Measurements from ENCODE around the gene PSMF1. TPM values are rescaled to one million over a fixed set of nuclear protein-coding genes. Genes with fewer than 3 reads are reported as not detected.

PSMF1 gene
- total and polyA plus RNA-seq, 2 of the 13 experiments (the other 11 are each of a cell fraction or from before 2014, with no cell fraction given): 82.5 to 86.0 TPM

DNA sequence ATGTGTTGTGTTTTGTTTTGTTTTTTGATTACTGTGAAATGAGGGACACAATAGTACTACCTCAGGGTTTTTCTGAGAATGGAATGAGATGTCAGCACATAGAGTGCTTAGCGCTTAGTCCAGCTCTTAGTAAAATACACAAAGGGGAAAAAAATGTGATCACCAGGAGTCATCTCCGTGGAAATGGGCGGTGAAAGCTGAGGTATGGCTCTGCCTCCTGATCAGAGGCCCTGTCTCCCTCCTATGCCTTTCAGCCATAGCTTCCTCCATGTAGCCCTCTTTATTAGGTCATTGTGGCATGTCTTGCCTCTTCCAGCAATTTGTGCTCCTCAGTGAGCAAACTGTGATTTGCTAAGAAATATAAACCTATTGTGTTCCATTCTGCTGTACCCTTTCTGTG is 13.0 kb downstream of the PSMF1 start (continued):
- TF ChIP-seq SNAPC4 (CRISPR knock-in tag; IDR thresholded peaks at IDR 0.05) (no peak), EHMT2 (IDR thresholded peaks at IDR 0.05; ENCODE audit: borderline replicate concordance, low read depth, low read length) (no peak), MED13 (CRISPR knock-in tag; IDR thresholded peaks at IDR 0.05) (no peak)

GRCh38 chr20:1134355-1134754 is 16.0 kb downstream of the PSMF1 start:
- no peak for DNase-seq (ENCODE audit: low spot score)
- WGBS (ENCODE audit: low lambda C conversion rate): 94% methylated on average over 2 of the region's 2 CpGs
- Histone ChIP-seq H3K9me3 (ENCODE audit: low read length) (peaks cover 15% of the 10 kb centered on the region; the same call in 1 of the 2 replicates), H3K4me2 (ENCODE audit: low read depth, low read length) (no peak overlapping the region), H3K9ac (ENCODE audit: insufficient read depth, low read depth, low read length) (no peak overlapping the region), H3K79me2 (ENCODE audit: insufficient read depth, low read length) (peaks cover 31% of the 10 kb centered on the region), H4K20me1 (ENCODE audit: insufficient read depth, low read length) (no peaks in the 10 kb centered on the region), H3K27me3 (ENCODE audit: control insufficient read depth in 1 of 2, insufficient read depth in 2 of 2, low read length in 2 of 2) (no peaks in the 10 kb centered on the region), H2AFZ (ENCODE audit: low read length) (no peak overlapping the region), H3K4me3 (replicated peaks in 1 of 3; ENCODE audit: insufficient read depth in 1 of 3, low read depth in 2 of 3, low read length in 3 of 3) (no peak overlapping the region), H3K4me1 (ENCODE audit: insufficient read depth, low read length) (no peaks in the 10 kb centered on the region), H3K36me3 (replicated peaks in 1 of 2; ENCODE audit: control insufficient read depth in 1 of 2, insufficient read depth in 2 of 2, low read length in 2 of 2) (peaks cover 51 to 96% of the 10 kb centered on the region in 2 experiments), H3K27ac (ENCODE audit: extremely low read length, insufficient read depth, low read length) (no peak overlapping the region)
- POLR2A ChIA-PET: no interaction called here
- ATAC-seq: no peak
- FAIRE-seq: no peak
- CTCF ChIA-PET (ENCODE audit: low intra/inter-chr PET ratio, low total read pairs): no interaction called here
- intact Hi-C loops (cut with micrococcal nuclease; ENCODE audit: unreplicated experiment): no loop called here
- in situ Hi-C loops (cut with HindIII; ENCODE audit: extremely low pct_ligation_motif_present, low pct_unique_long_range_greater_than_20kb): no loop called here
- BruUV-seq (replicated peaks): no TSS peak
- TF ChIP-seq ZNF510 (CRISPR knock-in tag; IDR thresholded peaks at IDR 0.05; ENCODE audit: low read depth) (no peak), NONO (IDR thresholded peaks at IDR 0.05) (no peak), NONO (CRISPR knock-in tag; conservative IDR thresholded peaks at IDR 0.05) (no peak), MTF2 (CRISPR knock-in tag; IDR thresholded peaks at IDR 0.05; ENCODE audit: borderline replicate concordance) (no peak), ZNF678 (CRISPR knock-in tag; IDR thresholded peaks at IDR 0.05) (no peak), GTF3A (CRISPR knock-in tag; conservative IDR thresholded peaks at IDR 0.05) (no peak), KDM5B (CRISPR knock-in tag; IDR thresholded peaks at IDR 0.05; ENCODE audit: borderline replicate concordance) (no peak), CREB1 (IDR thresholded peaks at IDR 0.05) (no peak), CREB1 (CRISPR knock-in tag; IDR thresholded peaks at IDR 0.05) (no peak), ZNF558 (CRISPR knock-in tag; IDR thresholded peaks at IDR 0.05; ENCODE audit: borderline replicate concordance) (no peak), ZNF232 (CRISPR knock-in tag; IDR thresholded peaks at IDR 0.05; ENCODE audit: borderline replicate concordance) (no peak)
- TF ChIP-seq, protein P1, sequence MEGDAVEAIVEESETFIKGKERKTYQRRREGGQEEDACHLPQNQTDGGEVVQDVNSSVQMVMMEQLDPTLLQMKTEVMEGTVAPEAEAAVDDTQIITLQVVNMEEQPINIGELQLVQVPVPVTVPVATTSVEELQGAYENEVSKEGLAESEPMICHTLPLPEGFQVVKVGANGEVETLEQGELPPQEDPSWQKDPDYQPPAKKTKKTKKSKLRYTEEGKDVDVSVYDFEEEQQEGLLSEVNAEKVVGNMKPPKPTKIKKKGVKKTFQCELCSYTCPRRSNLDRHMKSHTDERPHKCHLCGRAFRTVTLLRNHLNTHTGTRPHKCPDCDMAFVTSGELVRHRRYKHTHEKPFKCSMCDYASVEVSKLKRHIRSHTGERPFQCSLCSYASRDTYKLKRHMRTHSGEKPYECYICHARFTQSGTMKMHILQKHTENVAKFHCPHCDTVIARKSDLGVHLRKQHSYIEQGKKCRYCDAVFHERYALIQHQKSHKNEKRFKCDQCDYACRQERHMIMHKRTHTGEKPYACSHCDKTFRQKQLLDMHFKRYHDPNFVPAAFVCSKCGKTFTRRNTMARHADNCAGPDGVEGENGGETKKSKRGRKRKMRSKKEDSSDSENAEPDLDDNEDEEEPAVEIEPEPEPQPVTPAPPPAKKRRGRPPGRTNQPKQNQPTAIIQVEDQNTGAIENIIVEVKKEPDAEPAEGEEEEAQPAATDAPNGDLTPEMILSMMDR (CRISPR knock-in tag; IDR thresholded peaks at IDR 0.05): no peak
- TF ChIP-seq, protein P2, sequence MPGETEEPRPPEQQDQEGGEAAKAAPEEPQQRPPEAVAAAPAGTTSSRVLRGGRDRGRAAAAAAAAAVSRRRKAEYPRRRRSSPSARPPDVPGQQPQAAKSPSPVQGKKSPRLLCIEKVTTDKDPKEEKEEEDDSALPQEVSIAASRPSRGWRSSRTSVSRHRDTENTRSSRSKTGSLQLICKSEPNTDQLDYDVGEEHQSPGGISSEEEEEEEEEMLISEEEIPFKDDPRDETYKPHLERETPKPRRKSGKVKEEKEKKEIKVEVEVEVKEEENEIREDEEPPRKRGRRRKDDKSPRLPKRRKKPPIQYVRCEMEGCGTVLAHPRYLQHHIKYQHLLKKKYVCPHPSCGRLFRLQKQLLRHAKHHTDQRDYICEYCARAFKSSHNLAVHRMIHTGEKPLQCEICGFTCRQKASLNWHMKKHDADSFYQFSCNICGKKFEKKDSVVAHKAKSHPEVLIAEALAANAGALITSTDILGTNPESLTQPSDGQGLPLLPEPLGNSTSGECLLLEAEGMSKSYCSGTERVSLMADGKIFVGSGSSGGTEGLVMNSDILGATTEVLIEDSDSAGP (CRISPR knock-in tag; IDR thresholded peaks at IDR 0.05; ENCODE audit: borderline replicate concordance): no peak
